H9 (cell line): Measurements from ENCODE around the gene PHTF2. TPM values are rescaled to one million over a fixed set of nuclear protein-coding genes. Genes with fewer than 3 reads are reported as not detected.

Source experiments
- DNase-seq: peaks from one replicate; pipeline ENCODE4 v3.0.0-alpha.2; 2017
- H2AFZ ChIP-seq: one replicate; pipeline ENCODE4 v1.6.1; 2013; ENCODE audit warnings: mild to moderate bottlenecking, low read length, control low read depth, moderate library complexity
- H2AK5ac ChIP-seq: 2 replicates; pipeline ENCODE4 v1.6.1; 2013; ENCODE audit warnings: low read length, control low read depth, mixed read lengths; ENCODE audit not compliant: insufficient read length
- H2BK120ac ChIP-seq: one replicate; pipeline ENCODE4 v1.6.1; 2013; ENCODE audit warnings: low read depth, mild to moderate bottlenecking, low read length, control low read depth, inconsistent platforms; ENCODE audit not compliant: poor library complexity, severe bottlenecking
- H2BK12ac ChIP-seq: 2 replicates; pipeline ENCODE4 v1.6.1; 2013; ENCODE audit warnings: low read length, control low read depth, mixed read lengths, low read depth; ENCODE audit not compliant: insufficient read length
- H2BK15ac ChIP-seq: 2 replicates; pipeline ENCODE4 v1.6.1; 2013; ENCODE audit warnings: low read depth, low read length, control low read depth
- H2BK20ac ChIP-seq: one replicate; pipeline ENCODE4 v1.6.1; 2013; ENCODE audit warnings: low read depth, mild to moderate bottlenecking, low read length, control low read depth, inconsistent platforms; ENCODE audit not compliant: poor library complexity, severe bottlenecking
- H2BK5ac ChIP-seq: 2 replicates; pipeline ENCODE4 v1.6.1; 2013; ENCODE audit warnings: low read length, control low read depth, mixed read lengths; ENCODE audit not compliant: insufficient read length
- H3K14ac ChIP-seq: 2 replicates; pipeline ENCODE4 v1.6.1; 2013; ENCODE audit warnings: low read length, control low read depth; ENCODE audit not compliant: insufficient read depth
- H3K18ac ChIP-seq: 2 replicates; pipeline ENCODE4 v1.6.1; 2013; ENCODE audit warnings: low read depth, mild to moderate bottlenecking, mixed read lengths, low read length, control low read depth; ENCODE audit not compliant: insufficient read length
- H3K23ac ChIP-seq: 2 replicates; pipeline ENCODE4 v1.6.1; 2013; ENCODE audit warnings: low read length, control low read depth, mixed read lengths, low read depth; ENCODE audit not compliant: insufficient read length
- H3K23me2 ChIP-seq: 2 replicates; pipeline ENCODE4 v1.6.1; 2013; ENCODE audit warnings: low read depth, mild to moderate bottlenecking, mixed read lengths, low read length, control low read depth; ENCODE audit not compliant: insufficient read length, poor library complexity, severe bottlenecking
- H3K27ac ChIP-seq: 2 replicates; pipeline ENCODE4 v1.5.1; 2013; ENCODE audit warnings: low read length, control low read depth, mixed read lengths, low read depth; ENCODE audit not compliant: insufficient read length
- H3K27me3 ChIP-seq: 2 replicates; pipeline ENCODE4 v1.6.1; 2013; ENCODE audit warnings: low read length, control low read depth, inconsistent platforms; ENCODE audit not compliant: insufficient read depth
- H3K4ac ChIP-seq: 2 replicates; pipeline ENCODE4 v1.6.1; 2013; ENCODE audit warnings: low read depth, mild to moderate bottlenecking, control low read depth, inconsistent platforms, low read length, moderate library complexity
- H3K4me1 ChIP-seq: 2 replicates; pipeline ENCODE4 v1.6.1; 2013; ENCODE audit warnings: low read length, control low read depth, inconsistent platforms; ENCODE audit not compliant: insufficient read depth
- H3K4me2 ChIP-seq: 2 replicates; pipeline ENCODE4 v1.6.1; 2013; ENCODE audit warnings: low read length, control low read depth, mixed read lengths; ENCODE audit not compliant: insufficient read length, insufficient read depth
- H3K56ac ChIP-seq: 2 replicates; pipeline ENCODE4 v1.6.1; 2013; ENCODE audit warnings: low read depth, mild to moderate bottlenecking, mixed read lengths, low read length, control low read depth; ENCODE audit not compliant: insufficient read length
- H3K79me1 ChIP-seq: 2 replicates; pipeline ENCODE4 v1.6.1; 2013; ENCODE audit warnings: low read depth, mild to moderate bottlenecking, moderate library complexity, low read length, control low read depth, inconsistent platforms; ENCODE audit not compliant: insufficient read depth, poor library complexity, severe bottlenecking
- H3K79me2 ChIP-seq: 2 replicates; pipeline ENCODE4 v1.6.1; 2013; ENCODE audit warnings: low read length, control low read depth, inconsistent platforms; ENCODE audit not compliant: insufficient read depth
- H3K9ac ChIP-seq: 2 replicates; pipeline ENCODE4 v1.6.1; 2013; ENCODE audit warnings: low read length, control low read depth, mixed read lengths; ENCODE audit not compliant: insufficient read length; ENCODE audit errors: extremely low read depth
- H3K9me3 ChIP-seq: one replicate; pipeline ENCODE4 v1.6.1; 2013; ENCODE audit warnings: low read depth, low read length, inconsistent platforms; ENCODE audit not compliant: control insufficient read depth
- H3T11ph ChIP-seq: one replicate; pipeline ENCODE4 v1.6.1; 2013; ENCODE audit warnings: mild to moderate bottlenecking, low read length, control low read depth, inconsistent platforms
- H4K20me1 ChIP-seq: one replicate; pipeline ENCODE4 v1.6.1; 2013; ENCODE audit not compliant: control insufficient read depth, insufficient read length, insufficient read depth
- H4K5ac ChIP-seq: 2 replicates; pipeline ENCODE4 v1.6.1; 2013; ENCODE audit warnings: low read depth, mild to moderate bottlenecking, mixed read lengths, low read length, control low read depth; ENCODE audit not compliant: insufficient read length
- H4K8ac ChIP-seq: replicated peaks from 2 replicates; pipeline ENCODE4 v1.6.1; 2013; ENCODE audit warnings: low read length, control low read depth, mixed read lengths, low read depth; ENCODE audit not compliant: insufficient read length
- H4K91ac ChIP-seq: 2 replicates; pipeline ENCODE4 v1.6.1; 2013; ENCODE audit warnings: low read depth, mild to moderate bottlenecking, moderate library complexity, mixed read lengths, low read length, control low read depth; ENCODE audit not compliant: insufficient read length
- H3K27ac Mint-ChIP-seq, 3 experiments: 2 replicates in 2 of 3; 3 replicates in 1 of 3; pipeline ENCODE4 v1.8.0; 2020 to 2021; ENCODE audit warnings: mixed read lengths in 3 of 3, mild to moderate bottlenecking in 1 of 3, moderate library complexity in 1 of 3
- H3K27me3 Mint-ChIP-seq: 2 replicates; pipeline ENCODE4 v1.8.0; 2021; ENCODE audit warnings: low read depth, mild to moderate bottlenecking, moderate library complexity, mixed read lengths
- H3K36me3 Mint-ChIP-seq, 3 experiments: 2 replicates in 2 of 3; 3 replicates in 1 of 3; pipeline ENCODE4 v1.8.0; 2020 to 2021; ENCODE audit warnings: low read depth in 3 of 3, mixed read lengths in 3 of 3; ENCODE audit not compliant: insufficient read depth in 1 of 3
- H3K4me1 Mint-ChIP-seq, 2 experiments: 2 replicates each; pipeline ENCODE4 v1.8.0; 2020; ENCODE audit warnings: mixed read lengths in 2 of 2
- H3K4me3 Mint-ChIP-seq, 2 experiments: 2 replicates in 1 of 2; 3 replicates in 1 of 2; pipeline ENCODE4 v1.8.0; 2020 to 2021; ENCODE audit warnings: mild to moderate bottlenecking in 2 of 2, mixed read lengths in 2 of 2, moderate library complexity in 1 of 2
- H3K9me3 Mint-ChIP-seq, 2 experiments: 2 replicates in 1 of 2; 3 replicates in 1 of 2; pipeline ENCODE4 v1.8.0; 2020; ENCODE audit warnings: mild to moderate bottlenecking in 2 of 2, mixed read lengths in 2 of 2, moderate library complexity in 1 of 2
- CTCF ChIP-seq: fragments of 200-600 bp; sonication (generic); conservative IDR thresholded peaks from 3 replicates; pipeline ENCODE4 v1.8.0; 2021; ENCODE audit warnings: antibody characterized with exemption, mild to moderate bottlenecking
- WGBS: extraction: QIAGEN DNeasy Blood & Tissue Kit; methylation state at CpG from one replicate; pipeline ENCODE4 v1.1.7; 2013; ENCODE audit warnings: missing lambda C conversion rate, low lambda C conversion rate, mixed read lengths; ENCODE audit not compliant: insufficient read length; ENCODE audit errors: extremely low coverage; 5-methylcytosine and 5-hydroxymethylcytosine counted together
- total RNA-seq: library from RNA; stranded (reverse); gene quantifications from 2 replicates; pipeline ENCODE4 v1.2.1, GENCODE V29; 2021

Gene PHTF2
- total RNA-seq, 1 experiment from 2014 or later = 16.2 TPM

DNA sequence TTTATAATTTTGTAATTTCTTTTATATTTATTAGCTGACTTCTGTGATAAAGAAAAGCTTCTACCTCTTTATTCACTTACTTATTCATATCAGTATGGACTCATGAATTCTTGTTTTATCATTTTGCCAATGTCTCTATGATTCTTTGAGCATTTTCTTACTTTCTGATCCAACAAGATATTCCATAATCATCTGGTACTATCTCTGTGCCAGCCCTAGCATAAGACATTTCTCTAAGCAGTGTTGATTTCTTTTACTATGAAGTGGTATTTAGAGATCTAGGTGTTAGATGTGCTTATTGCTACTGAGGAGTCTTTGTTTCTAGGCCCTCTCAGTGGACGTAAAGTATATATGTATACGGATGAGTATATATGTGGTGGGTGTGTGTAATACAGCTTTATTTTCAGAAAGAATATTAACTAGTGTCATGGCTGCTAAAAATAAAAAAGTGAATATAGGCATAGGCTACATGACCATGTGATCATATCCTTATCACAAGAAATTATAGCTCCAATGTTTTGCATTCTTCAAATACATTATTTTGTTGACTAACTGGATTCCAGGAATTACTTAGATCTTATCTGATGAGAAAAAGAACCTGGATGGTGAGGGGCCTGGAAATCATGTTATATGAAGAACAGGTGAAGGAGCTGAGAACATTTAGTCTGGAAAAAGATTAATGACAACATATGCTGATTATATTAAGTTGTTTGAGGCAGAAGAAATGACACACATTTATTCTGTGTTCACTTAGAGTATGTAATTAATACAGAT lies 13.1 kb downstream of the PHTF2 start:
- H3K14ac ChIP-seq = no peak overlapping the region
- TF ChIP-seq CTCF = no peak
- whole genome bisulfite sequencing = no CpG with 5 or more reads among the region's 2 CpGs

More for the DNA sequence above, 13.1 kb downstream of the PHTF2 start:
- H2AFZ ChIP-seq = no peak overlapping the region
- H3K23me2 ChIP-seq = no peaks in the 10 kb centered on the region
- no peak overlapping the region for H3K4me2 ChIP-seq
- Mint-ChIP-seq H3K36me3 (peaks cover 2 to 15% (median 5%) of the 10 kb centered on the region in 3 experiments; a peak in 6 of 7 replicates), H3K27ac (no peak overlapping the region), H3K4me3 (no peak overlapping the region), H3K27me3 (no peaks in the 10 kb centered on the region), H3K9me3 (peaks cover 11 to 16% of the 10 kb centered on the region in 2 experiments), H3K4me1 (no peaks in the 10 kb centered on the region)
- H3K56ac ChIP-seq = no peak overlapping the region
- no peaks in the 10 kb centered on the region for H3K79me2 ChIP-seq
- no peak overlapping the region for H3K23ac ChIP-seq
- H3K27me3 ChIP-seq = no peaks in the 10 kb centered on the region
- no peak overlapping the region for H4K91ac ChIP-seq
- no peak overlapping the region for H4K8ac ChIP-seq
- no peak overlapping the region for H3T11ph ChIP-seq
- H3K4ac ChIP-seq = no peak overlapping the region
- no peak for DNase-seq
- no peak overlapping the region for H2BK15ac ChIP-seq
- H3K9ac ChIP-seq = no peak overlapping the region
- no peak overlapping the region for H2BK20ac ChIP-seq
- H3K18ac ChIP-seq = no peak overlapping the region
- H3K4me1 ChIP-seq = no peaks in the 10 kb centered on the region
- H3K79me1 ChIP-seq = no peaks in the 10 kb centered on the region
- H3K9me3 ChIP-seq = no peaks in the 10 kb centered on the region
- H4K5ac ChIP-seq = no peak overlapping the region
- H2BK5ac ChIP-seq = no peak overlapping the region
- H2BK12ac ChIP-seq = no peak overlapping the region
- no peaks in the 10 kb centered on the region for H4K20me1 ChIP-seq
- H2AK5ac ChIP-seq = no peak overlapping the region
- no peak overlapping the region for H3K27ac ChIP-seq
- H2BK120ac ChIP-seq = no peak overlapping the region
